ENCODE measurements around the gene WDR41. TPM values are rescaled to one million over a fixed set of nuclear protein-coding genes. Genes with fewer than 3 reads are reported as not detected.

Gene WDR41
- total RNA-seq, 1 experiment from 2014 or later: 54.1 TPM

GRCh38 chr5:77461287-77461686 lies 30.8 kb downstream of the WDR41 start:
- TF ChIP-seq POLR2A (IDR thresholded peaks at IDR 0.05; ENCODE audit: borderline replicate concordance, extremely low read depth, insufficient read depth, insufficient read length): no peak
- no peak for TF ChIP-seq ATF3 (IDR thresholded peaks at IDR 0.05)
- no peak for TF ChIP-seq CBX3 (IDR thresholded peaks at IDR 0.05; ENCODE audit: low read depth)
- TF ChIP-seq, protein P1, sequence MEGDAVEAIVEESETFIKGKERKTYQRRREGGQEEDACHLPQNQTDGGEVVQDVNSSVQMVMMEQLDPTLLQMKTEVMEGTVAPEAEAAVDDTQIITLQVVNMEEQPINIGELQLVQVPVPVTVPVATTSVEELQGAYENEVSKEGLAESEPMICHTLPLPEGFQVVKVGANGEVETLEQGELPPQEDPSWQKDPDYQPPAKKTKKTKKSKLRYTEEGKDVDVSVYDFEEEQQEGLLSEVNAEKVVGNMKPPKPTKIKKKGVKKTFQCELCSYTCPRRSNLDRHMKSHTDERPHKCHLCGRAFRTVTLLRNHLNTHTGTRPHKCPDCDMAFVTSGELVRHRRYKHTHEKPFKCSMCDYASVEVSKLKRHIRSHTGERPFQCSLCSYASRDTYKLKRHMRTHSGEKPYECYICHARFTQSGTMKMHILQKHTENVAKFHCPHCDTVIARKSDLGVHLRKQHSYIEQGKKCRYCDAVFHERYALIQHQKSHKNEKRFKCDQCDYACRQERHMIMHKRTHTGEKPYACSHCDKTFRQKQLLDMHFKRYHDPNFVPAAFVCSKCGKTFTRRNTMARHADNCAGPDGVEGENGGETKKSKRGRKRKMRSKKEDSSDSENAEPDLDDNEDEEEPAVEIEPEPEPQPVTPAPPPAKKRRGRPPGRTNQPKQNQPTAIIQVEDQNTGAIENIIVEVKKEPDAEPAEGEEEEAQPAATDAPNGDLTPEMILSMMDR (IDR thresholded peaks at IDR 0.05 in 2 of 3, conservative IDR thresholded peaks at IDR 0.05 in 1 of 3; ENCODE audit: borderline replicate concordance in 1 of 3, insufficient read depth in 1 of 3, low read depth in 2 of 3, low read length in 2 of 3): no peak
- TF ChIP-seq YY1 (IDR thresholded peaks at IDR 0.05; ENCODE audit: extremely low read depth, insufficient replicate concordance, low read depth, low read length): no peak
- TF ChIP-seq FOSL1 (IDR thresholded peaks at IDR 0.05; ENCODE audit: low read depth): no peak
- no peak for TF ChIP-seq MAX (IDR thresholded peaks at IDR 0.05)
- no peak for TF ChIP-seq CEBPB (IDR thresholded peaks at IDR 0.05; ENCODE audit: low read depth)
- no peak for TF ChIP-seq ZBTB33 (IDR thresholded peaks at IDR 0.05; ENCODE audit: extremely low read depth, insufficient replicate concordance, low read length)
- TF ChIP-seq EGR1 (IDR thresholded peaks at IDR 0.05; ENCODE audit: low read depth): no peak
- TF ChIP-seq, protein P2, sequence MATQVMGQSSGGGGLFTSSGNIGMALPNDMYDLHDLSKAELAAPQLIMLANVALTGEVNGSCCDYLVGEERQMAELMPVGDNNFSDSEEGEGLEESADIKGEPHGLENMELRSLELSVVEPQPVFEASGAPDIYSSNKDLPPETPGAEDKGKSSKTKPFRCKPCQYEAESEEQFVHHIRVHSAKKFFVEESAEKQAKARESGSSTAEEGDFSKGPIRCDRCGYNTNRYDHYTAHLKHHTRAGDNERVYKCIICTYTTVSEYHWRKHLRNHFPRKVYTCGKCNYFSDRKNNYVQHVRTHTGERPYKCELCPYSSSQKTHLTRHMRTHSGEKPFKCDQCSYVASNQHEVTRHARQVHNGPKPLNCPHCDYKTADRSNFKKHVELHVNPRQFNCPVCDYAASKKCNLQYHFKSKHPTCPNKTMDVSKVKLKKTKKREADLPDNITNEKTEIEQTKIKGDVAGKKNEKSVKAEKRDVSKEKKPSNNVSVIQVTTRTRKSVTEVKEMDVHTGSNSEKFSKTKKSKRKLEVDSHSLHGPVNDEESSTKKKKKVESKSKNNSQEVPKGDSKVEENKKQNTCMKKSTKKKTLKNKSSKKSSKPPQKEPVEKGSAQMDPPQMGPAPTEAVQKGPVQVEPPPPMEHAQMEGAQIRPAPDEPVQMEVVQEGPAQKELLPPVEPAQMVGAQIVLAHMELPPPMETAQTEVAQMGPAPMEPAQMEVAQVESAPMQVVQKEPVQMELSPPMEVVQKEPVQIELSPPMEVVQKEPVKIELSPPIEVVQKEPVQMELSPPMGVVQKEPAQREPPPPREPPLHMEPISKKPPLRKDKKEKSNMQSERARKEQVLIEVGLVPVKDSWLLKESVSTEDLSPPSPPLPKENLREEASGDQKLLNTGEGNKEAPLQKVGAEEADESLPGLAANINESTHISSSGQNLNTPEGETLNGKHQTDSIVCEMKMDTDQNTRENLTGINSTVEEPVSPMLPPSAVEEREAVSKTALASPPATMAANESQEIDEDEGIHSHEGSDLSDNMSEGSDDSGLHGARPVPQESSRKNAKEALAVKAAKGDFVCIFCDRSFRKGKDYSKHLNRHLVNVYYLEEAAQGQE (IDR thresholded peaks at IDR 0.05; ENCODE audit: low read depth): no peak
- no peak for TF ChIP-seq SRF (IDR thresholded peaks at IDR 0.05; ENCODE audit: low read depth)
- no TSS peak for BruUV-seq (replicated peaks)
- Histone ChIP-seq H3K9me2 (ENCODE audit: insufficient read depth) (no peaks in the 10 kb centered on the region), H2AFZ (ENCODE audit: low read depth, low read length, poor library complexity, severe bottlenecking) (no peak overlapping the region), H3K27ac (ENCODE audit: low read depth, low read length) (no peak overlapping the region), H3K4me1 (ENCODE audit: control insufficient read depth in 1 of 2, insufficient read depth in 2 of 2, low read length in 2 of 2) (no peaks in the 10 kb centered on the region), H3K4me3 (replicated peaks in 1 of 2; ENCODE audit: low read depth in 1 of 2, low read length in 2 of 2) (no peak overlapping the region), H3K9me3 (ENCODE audit: control insufficient read depth in 1 of 2, insufficient read depth in 1 of 2, low read depth in 1 of 2, low read length in 2 of 2) (no peaks in the 10 kb centered on the region), H3K79me2 (ENCODE audit: insufficient read depth, low read length) (peaks cover 12% of the 10 kb centered on the region), H3K36me3 (ENCODE audit: control insufficient read depth in 1 of 2, insufficient read depth in 2 of 2, low read length in 2 of 2) (no peaks in the 10 kb centered on the region), H3K4me2 (ENCODE audit: low read length) (no peak overlapping the region), H3K27me3 (ENCODE audit: insufficient read depth, low read length) (no peaks in the 10 kb centered on the region), H4K20me1 (ENCODE audit: insufficient read depth) (no peaks in the 10 kb centered on the region), H3K9ac (ENCODE audit: low read length) (no peak overlapping the region)
- POLR2A ChIA-PET: no interaction called here
- intact Hi-C loops (cut with micrococcal nuclease): no loop called here
- RAD21 ChIA-PET (ENCODE audit: low non-redundant PET in 1 of 2, low total read pairs in 2 of 2, uncharacterized antibody in 2 of 2, unreplicated experiment in 2 of 2): no interaction called here
- CTCF ChIA-PET: no interaction called here
- no peak for DNase-seq (ENCODE audit: low read depth, low spot score)
- ATAC-seq: no peak

Measured in HCT116 (cell line).